AG04449 (cell line): ENCODE data around the gene EPS8.
A peak's percentile ranks its signal among the peaks of the same experiment; 100 is the strongest.

ENCODE experiments used
- CTCF ChIA-PET: fragments of 350-600 bp; formaldehyde crosslinking; extraction: SDS; loops from one replicate; lab custom pipeline; 2021; ENCODE audit warnings: antibody characterized with exemption; lab: Yijun Ruan, JAX
- POLR2A ChIA-PET: fragments of 400-600, 350-600 bp; formaldehyde crosslinking; extraction: SDS; loops from one replicate; lab custom pipeline; 2020; ENCODE audit warnings: antibody characterized with exemption, inconsistent platforms; lab: Yijun Ruan, JAX
- DNase-seq: peaks from one replicate; pipeline ENCODE4 v3.0.0-alpha.2; 2010; ENCODE audit warnings: low read depth, low spot score
- H3K4me3 ChIP-seq: 2 replicates; pipeline ENCODE4 v1.5.1; 2011; ENCODE audit warnings: low read depth, mild to moderate bottlenecking, control low read depth, low read length
- CTCF ChIP-seq: IDR thresholded peaks from one replicate; pipeline ENCODE4 v1.5.1; 2011; ENCODE audit warnings: mild to moderate bottlenecking, moderate library complexity, low read length, control low read depth, inconsistent platforms; ENCODE audit not compliant: insufficient read depth; ENCODE audit errors: missing control alignments

Gene EPS8

DNA sequence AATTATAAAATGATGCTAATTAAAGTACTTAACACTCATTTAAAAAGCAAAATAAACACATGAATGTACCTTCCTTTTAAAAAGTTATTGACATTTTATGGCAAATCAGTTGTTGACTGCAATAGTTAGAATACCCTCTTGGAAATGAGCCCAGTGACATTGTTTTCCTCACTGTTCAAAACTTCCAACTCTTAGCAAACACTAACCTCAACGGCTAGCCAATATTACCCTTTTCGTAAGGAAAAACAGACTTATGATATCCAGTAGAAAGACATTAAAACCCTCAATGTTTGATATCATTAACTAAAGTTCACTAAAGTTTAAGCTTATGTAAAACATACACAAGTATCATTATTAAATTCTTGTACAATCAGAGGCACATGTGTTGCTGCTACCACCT is 83.6 kb downstream of the EPS8 start:
- H3K4me3 ChIP-seq = no peak overlapping the region
- POLR2A ChIA-PET = no interaction called here
- no peak for DNase-seq
- TF ChIP-seq CTCF = no peak
- CTCF ChIA-PET = interaction anchor here (1.3 kb wide), 1 partner anchor 11 kb away, joined by 4 read pairs; no protein-coding TSS in a partner anchor

GRCh38 chr12:15702276-15702675 is 86.9 kb downstream of the EPS8 start:
- TF ChIP-seq CTCF = no peak
- CTCF ChIA-PET = interaction anchor here (1.3 kb wide), 1 partner anchor 11 kb away, joined by 4 read pairs; no protein-coding TSS in a partner anchor
- POLR2A ChIA-PET = no interaction called here
- DNase-seq = no peak
- H3K4me3 ChIP-seq = no peak overlapping the region

- no peak for TF ChIP-seq CTCF
- no peak for DNase-seq
- ChIA-PET CTCF (interaction anchor here (1.3 kb wide), 1 partner anchor 12 kb away, joined by 4 read pairs; no protein-coding TSS in a partner anchor), POLR2A (no interaction called here)
- H3K4me3 ChIP-seq = no peak overlapping the region
Measured at GRCh38 chr12:15701631-15702156, 87.5 kb downstream of the EPS8 start.

- no peak overlapping the region for H3K4me3 ChIP-seq
- no peak for DNase-seq
- CTCF ChIA-PET = interaction anchor here (1.3 kb wide), 1 partner anchor 12 kb away, joined by 4 read pairs; no protein-coding TSS in a partner anchor
- TF ChIP-seq CTCF = no peak
- POLR2A ChIA-PET = no interaction called here
Measured at GRCh38 chr12:15701206-15701605, 88.0 kb downstream of the EPS8 start.

DNA sequence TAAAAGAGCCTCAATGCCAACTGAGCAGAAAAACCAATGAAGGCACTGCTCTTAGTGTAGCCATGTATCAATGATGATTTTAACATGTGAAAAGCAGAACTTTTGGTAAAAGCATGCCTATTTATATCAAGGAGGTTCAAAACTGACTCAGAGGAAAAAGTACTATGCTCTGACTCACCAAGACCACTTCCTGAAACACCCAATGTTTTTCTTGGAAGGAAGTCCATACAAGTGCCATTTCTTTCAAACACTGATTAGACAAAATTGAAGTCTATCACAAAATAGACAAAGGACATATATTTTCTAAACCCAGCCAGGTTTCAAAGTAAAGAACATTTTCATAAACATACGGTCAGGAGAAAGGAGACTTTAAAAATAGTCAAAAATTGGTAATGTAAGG is 88.6 kb downstream of the EPS8 start:
- peak; percentile 69 for DNase-seq
- CTCF ChIA-PET = no interaction called here

GRCh38 chr12:15699886-15700285 is 89.3 kb downstream of the EPS8 start:
- POLR2A ChIA-PET = no interaction called here
- CTCF ChIA-PET = no interaction called here
- TF ChIP-seq CTCF = no peak
- no peak for DNase-seq
- no peak overlapping the region for H3K4me3 ChIP-seq

More for the DNA sequence above, 88.6 kb downstream of the EPS8 start:
- POLR2A ChIA-PET = no interaction called here
- H3K4me3 ChIP-seq = no peak overlapping the region
- no peak for TF ChIP-seq CTCF
